SU-DHL-6 (cell line): Measurements from ENCODE around the gene GSK3B.

Source experiments
- CTCF ChIP-seq: fragments of 200-600 bp; sonication (generic); IDR thresholded peaks from one replicate; pipeline ENCODE4 v1.5.1; 2017; ENCODE audit warnings: antibody characterized with exemption, mild to moderate bottlenecking, low read length, moderate library complexity; ENCODE audit not compliant: insufficient read depth, poor library complexity, severe bottlenecking
- EZH2phosphoT487 ChIP-seq: fragments of 200-600 bp; sonication (generic), shearing (Covaris generic); conservative IDR thresholded peaks from 2 replicates; pipeline ENCODE4 v1.6.1; 2018; ENCODE audit warnings: mild to moderate bottlenecking, antibody characterized with exemption, low read length, moderate library complexity, mixed read lengths

GRCh38 chr3:119894195-119894594 lies 200.1 kb downstream of the GSK3B start:
- TF ChIP-seq CTCF (no peak), EZH2phosphoT487 (no peak)
